Activated CD4-positive, alpha-beta memory T cell treated with anti-CD3 and anti-CD28 coated beads for 36 hours (primary cell): ENCODE results near the gene GFOD2. TPM values are rescaled to one million over a fixed set of nuclear protein-coding genes. Genes with fewer than 3 reads are reported as not detected.

Experiments used
- CTCF ChIA-PET: fragments of 350-600 bp; sonication (Branson Sonifier 250); formaldehyde crosslinking; loops from one replicate; lab custom pipeline; 2021; ENCODE audit warnings: antibody characterized with exemption, inconsistent platforms; lab: Charles Lee
- POLR2A ChIA-PET: fragments of 350-600 bp; sonication (Branson Sonifier 250); formaldehyde crosslinking; loops from one replicate; lab custom pipeline; 2021; ENCODE audit warnings: antibody characterized with exemption; lab: Charles Lee
- DNase-seq: peaks from one replicate; pipeline ENCODE4 v3.0.0-alpha.2; 2020
- H3K27ac Mint-ChIP-seq: one replicate; pipeline ENCODE4 v1.8.0; 2021; ENCODE audit warnings: mixed read lengths
- H3K27me3 Mint-ChIP-seq: one replicate; pipeline ENCODE4 v1.8.0; 2021; ENCODE audit warnings: mixed read lengths
- H3K36me3 Mint-ChIP-seq: one replicate; pipeline ENCODE4 v1.8.0; 2021; ENCODE audit warnings: mixed read lengths
- H3K4me1 Mint-ChIP-seq: one replicate; pipeline ENCODE4 v1.8.0; 2021; ENCODE audit warnings: low read depth, mixed read lengths
- H3K4me3 Mint-ChIP-seq: one replicate; pipeline ENCODE4 v1.8.0; 2021; ENCODE audit warnings: mild to moderate bottlenecking, mixed read lengths
- H3K9me3 Mint-ChIP-seq: one replicate; pipeline ENCODE4 v1.8.0; 2021; ENCODE audit warnings: mixed read lengths
- intact Hi-C: fragments of 100-400 bp; cut with micrococcal nuclease; formaldehyde crosslinking; loops from one replicate; pipeline ENCODE4 v1.15.1; 2023
- total RNA-seq, 2 experiments: library from RNA; stranded (reverse); gene quantifications; one replicate each; pipeline ENCODE4 v1.2.3, GENCODE V29; 2021

The GFOD2 gene, protein sequence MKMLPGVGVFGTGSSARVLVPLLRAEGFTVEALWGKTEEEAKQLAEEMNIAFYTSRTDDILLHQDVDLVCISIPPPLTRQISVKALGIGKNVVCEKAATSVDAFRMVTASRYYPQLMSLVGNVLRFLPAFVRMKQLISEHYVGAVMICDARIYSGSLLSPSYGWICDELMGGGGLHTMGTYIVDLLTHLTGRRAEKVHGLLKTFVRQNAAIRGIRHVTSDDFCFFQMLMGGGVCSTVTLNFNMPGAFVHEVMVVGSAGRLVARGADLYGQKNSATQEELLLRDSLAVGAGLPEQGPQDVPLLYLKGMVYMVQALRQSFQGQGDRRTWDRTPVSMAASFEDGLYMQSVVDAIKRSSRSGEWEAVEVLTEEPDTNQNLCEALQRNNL
- 10 to 100 TPM; 12.6 to 13.7 TPM for total RNA-seq

- peak; percentile 99 for DNase-seq
- peaks cover 35% of the 10 kb centered on the region for H3K4me1 Mint-ChIP-seq
- H3K27ac Mint-ChIP-seq: peak within 1 kb of the TSS; percentile 96
- H3K4me3 Mint-ChIP-seq: peak within 1 kb of the TSS; percentile 94
- no peaks in the 10 kb centered on the region for H3K27me3 Mint-ChIP-seq
- peaks cover 3% of the 10 kb centered on the region for H3K36me3 Mint-ChIP-seq
- ChIA-PET CTCF (interaction anchor here (0.7 to 3.2 kb wide), 13 partner anchors 10 to 238 kb away, joined by 3 to 12 read pairs (median 4); partner anchors contain the start of gene ATP6V0D1), POLR2A (interaction anchor here (0.6 to 2.3 kb wide), 12 partner anchors 10 to 689 kb away, joined by 3 to 14 read pairs (median 3); partner anchors contain the start of genes ACD, ATP6V0D1, CARMIL2 and PSMB10)
- intact Hi-C loops: loop anchor here (1.0 to 2.0 kb wide), 3 partner anchors 52 to 123 kb away; partner anchors contain the start of genes C16orf86, ENKD1, RANBP10 and THAP11
- H3K9me3 Mint-ChIP-seq: no peaks in the 10 kb centered on the region
Measured at GRCh38 chr16:67719048-67719777, at the start of gene GFOD2. Gene GFOD2, minus strand, starts transcription at chr16:67719316. Its CDS starts 33,601 bp downstream, at chr16:67685715.

DNA sequence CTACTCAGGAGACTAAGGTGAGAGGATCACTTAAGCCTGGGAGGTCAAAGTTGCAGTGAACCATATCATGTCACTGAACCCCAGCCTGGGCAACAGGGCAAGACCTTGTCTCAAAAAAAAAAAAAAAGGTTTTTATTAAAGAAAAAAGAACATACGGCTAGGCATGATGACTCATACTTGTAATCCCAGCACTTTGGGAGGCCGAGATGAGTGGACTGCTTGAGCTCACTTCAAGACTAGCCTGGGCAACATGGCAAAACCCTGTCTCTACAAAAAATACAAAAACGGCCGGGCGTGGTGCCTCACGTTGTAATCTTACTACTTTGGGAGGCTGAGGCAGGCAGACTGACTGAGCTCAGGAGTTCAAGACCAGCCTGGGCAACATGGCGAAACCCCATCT is 48.8 kb upstream of the GFOD2 start:
- CTCF ChIA-PET: interaction anchor here (1.3 kb wide), 1 partner anchor 49 kb away, joined by 4 read pairs; the partner anchor contains the start of gene GFOD2

GRCh38 chr16:67766291-67766690 is 47.2 kb upstream of the GFOD2 start:
- DNase-seq: no peak
- no peak overlapping the region for H3K4me3 Mint-ChIP-seq
- CTCF ChIA-PET: interaction anchor here (0.6 to 1.5 kb wide), 2 partner anchors 50 to 275 kb away, joined by 3 to 6 read pairs; no protein-coding TSS in a partner anchor
- H3K36me3 Mint-ChIP-seq: peaks cover 10% of the 10 kb centered on the region
- no peaks in the 10 kb centered on the region for H3K9me3 Mint-ChIP-seq
- POLR2A ChIA-PET: no interaction called here
- peaks cover 7% of the 10 kb centered on the region for H3K4me1 Mint-ChIP-seq
- intact Hi-C loops: no loop called here
- no peak overlapping the region for H3K27ac Mint-ChIP-seq
- no peaks in the 10 kb centered on the region for H3K27me3 Mint-ChIP-seq

More for the DNA sequence above, 48.8 kb upstream of the GFOD2 start:
- Mint-ChIP-seq H3K4me1 (peaks cover under 1% of the 10 kb centered on the region), H3K27me3 (no peaks in the 10 kb centered on the region), H3K9me3 (no peaks in the 10 kb centered on the region), H3K36me3 (peaks cover 16% of the 10 kb centered on the region), H3K4me3 (no peak overlapping the region), H3K27ac (no peak overlapping the region)
- intact Hi-C loops: no loop called here
- POLR2A ChIA-PET: no interaction called here
- no peak for DNase-seq

GRCh38 chr16:67764158-67764667 is 45.1 kb upstream of the GFOD2 start:
- ChIA-PET CTCF (no interaction called here), POLR2A (no interaction called here)
- Mint-ChIP-seq H3K9me3 (no peaks in the 10 kb centered on the region), H3K27me3 (no peaks in the 10 kb centered on the region), H3K4me1 (peaks cover 18% of the 10 kb centered on the region), H3K36me3 (peaks cover 6% of the 10 kb centered on the region), H3K4me3 (no peak overlapping the region), H3K27ac (no peak overlapping the region)
- DNase-seq: no peak
- intact Hi-C loops: no loop called here

DNA sequence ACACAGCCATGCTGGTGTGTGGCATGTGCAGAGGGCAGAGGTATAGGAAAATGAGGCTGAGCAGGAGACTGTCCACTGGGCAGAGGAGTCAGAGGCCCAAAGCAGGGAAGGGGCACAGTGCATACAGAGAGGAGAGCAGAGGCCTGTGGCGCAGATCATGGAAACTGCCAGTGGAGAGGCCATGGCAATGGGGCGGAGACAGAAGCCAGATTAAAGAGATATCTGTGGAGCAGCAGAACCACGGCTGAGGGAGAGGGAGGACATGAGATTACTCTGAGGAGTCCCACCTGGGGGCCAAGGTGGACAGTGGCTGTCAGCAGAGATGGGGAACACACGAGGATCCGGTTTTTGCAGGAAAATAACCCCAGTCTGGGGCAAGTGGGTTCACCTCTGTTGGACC is 44.0 kb upstream of the GFOD2 start:
- peaks cover 6% of the 10 kb centered on the region for H3K36me3 Mint-ChIP-seq
- H3K9me3 Mint-ChIP-seq: no peaks in the 10 kb centered on the region
- H3K27me3 Mint-ChIP-seq: no peaks in the 10 kb centered on the region
- intact Hi-C loops: no loop called here
- DNase-seq: no peak
- peaks cover 18% of the 10 kb centered on the region for H3K4me1 Mint-ChIP-seq
- ChIA-PET POLR2A (no interaction called here), CTCF (no interaction called here)
- no peak overlapping the region for H3K27ac Mint-ChIP-seq
- H3K4me3 Mint-ChIP-seq: no peak overlapping the region

- H3K9me3 Mint-ChIP-seq: no peaks in the 10 kb centered on the region
- peak overlapping the region; percentile 3 for H3K27ac Mint-ChIP-seq
- no peak overlapping the region for H3K4me3 Mint-ChIP-seq
- peaks cover 18% of the 10 kb centered on the region for H3K4me1 Mint-ChIP-seq
- ChIA-PET POLR2A (no interaction called here), CTCF (no interaction called here)
- no peaks in the 10 kb centered on the region for H3K27me3 Mint-ChIP-seq
- peaks cover 6% of the 10 kb centered on the region for H3K36me3 Mint-ChIP-seq
- intact Hi-C loops: no loop called here
- no peak for DNase-seq
Measured at GRCh38 chr16:67762385-67762784, 43.3 kb upstream of the GFOD2 start.

DNA sequence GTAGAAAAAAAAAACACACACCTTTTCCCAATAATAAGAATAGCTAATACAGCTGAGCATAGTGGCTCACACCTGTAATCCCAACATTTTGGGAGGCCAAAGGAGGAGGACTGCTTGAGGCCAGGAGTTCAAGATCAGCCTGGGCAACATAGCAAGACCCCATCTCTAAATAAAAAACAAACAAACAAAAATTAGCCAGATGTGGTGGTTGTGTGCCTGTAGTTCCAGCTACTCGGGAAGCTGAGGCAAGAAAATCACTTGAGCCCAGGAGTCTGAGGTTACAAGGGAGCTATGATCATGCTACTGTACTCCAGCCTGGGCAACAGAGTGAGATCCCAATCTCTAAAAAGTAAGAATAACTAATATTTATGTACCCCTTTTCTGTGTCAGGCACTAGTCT is 42.8 kb upstream of the GFOD2 start:
- peaks cover 18% of the 10 kb centered on the region for H3K4me1 Mint-ChIP-seq
- no peak overlapping the region for H3K4me3 Mint-ChIP-seq
- CTCF ChIA-PET: no interaction called here
- peaks cover 6% of the 10 kb centered on the region for H3K36me3 Mint-ChIP-seq
- no peak for DNase-seq
- H3K9me3 Mint-ChIP-seq: no peaks in the 10 kb centered on the region
- intact Hi-C loops: no loop called here
- no peaks in the 10 kb centered on the region for H3K27me3 Mint-ChIP-seq
- no peak overlapping the region for H3K27ac Mint-ChIP-seq
- POLR2A ChIA-PET: no interaction called here

DNA sequence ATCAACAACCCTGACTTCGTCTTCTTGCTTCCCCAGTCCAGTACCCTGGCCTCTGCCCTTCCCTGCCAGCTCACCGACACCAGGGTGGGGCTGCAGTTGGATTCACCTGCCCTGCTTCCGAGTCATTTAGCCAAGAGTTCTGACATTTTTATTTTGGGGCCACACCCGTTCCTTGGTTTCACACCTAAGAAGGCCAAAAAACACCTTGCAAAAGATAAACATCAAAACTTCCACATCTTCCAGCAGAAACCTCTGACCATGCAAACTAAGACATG is 41.8 kb upstream of the GFOD2 start:
- H3K27ac Mint-ChIP-seq: no peak overlapping the region

DNA sequence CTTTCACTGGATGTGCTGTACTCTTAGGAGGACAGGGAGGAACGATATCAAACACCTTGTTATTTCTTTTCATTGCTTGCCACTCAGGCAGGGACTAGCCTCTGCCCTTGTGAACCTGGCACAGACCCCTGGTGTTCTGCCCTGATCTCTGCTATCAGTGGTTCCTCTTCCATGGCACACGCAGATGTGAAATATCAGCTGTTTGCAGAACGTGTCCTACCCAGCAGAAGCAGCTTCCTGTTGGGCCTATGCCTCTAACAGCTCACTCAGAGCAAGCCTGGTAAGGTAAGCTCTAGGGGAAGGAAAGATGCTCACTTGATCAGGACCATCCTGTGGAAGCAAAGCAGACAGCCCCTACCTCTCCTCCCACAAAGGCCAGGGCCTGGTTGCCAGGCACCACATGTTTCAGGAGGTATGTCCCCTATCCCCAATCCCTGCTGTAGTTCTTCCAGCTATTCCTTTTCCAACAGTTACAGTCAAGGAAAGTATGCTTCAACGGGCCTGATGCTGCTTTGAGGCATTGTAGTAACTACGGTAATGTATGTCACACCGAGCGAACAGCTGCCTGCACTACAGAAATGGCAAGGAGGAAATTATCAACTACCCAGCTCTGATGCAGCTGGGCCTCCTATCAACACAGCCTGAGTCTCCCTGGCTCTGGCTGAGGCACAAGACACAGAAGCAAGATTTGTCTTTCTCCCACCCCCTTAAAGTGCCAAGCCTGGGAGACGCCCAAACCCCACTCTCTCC is 41.3 kb upstream of the GFOD2 start:
- Mint-ChIP-seq H3K9me3 (no peaks in the 10 kb centered on the region), H3K4me3 (no peak overlapping the region), H3K27ac (no peak overlapping the region), H3K27me3 (no peaks in the 10 kb centered on the region), H3K36me3 (peaks cover 3% of the 10 kb centered on the region), H3K4me1 (peaks cover 18% of the 10 kb centered on the region)
- no peak for DNase-seq
- ChIA-PET CTCF (interaction anchor here (0.6 to 1.4 kb wide), 2 partner anchors 158 to 168 kb away, joined by 3 read pairs; no protein-coding TSS in a partner anchor), POLR2A (interaction anchor here (0.6 kb wide), 1 partner anchor 548 kb away, joined by 3 read pairs; no protein-coding TSS in a partner anchor)
- intact Hi-C loops: no loop called here

More for the DNA sequence above, 41.8 kb upstream of the GFOD2 start:
- H3K4me3 Mint-ChIP-seq: no peak overlapping the region
- no peak for DNase-seq
- CTCF ChIA-PET: interaction anchor here (0.6 to 1.4 kb wide), 2 partner anchors 157 to 167 kb away, joined by 3 read pairs; no protein-coding TSS in a partner anchor
- H3K4me1 Mint-ChIP-seq: peaks cover 18% of the 10 kb centered on the region
- H3K27me3 Mint-ChIP-seq: no peaks in the 10 kb centered on the region
- H3K9me3 Mint-ChIP-seq: no peaks in the 10 kb centered on the region
- POLR2A ChIA-PET: interaction anchor here (0.6 kb wide), 1 partner anchor 549 kb away, joined by 3 read pairs; no protein-coding TSS in a partner anchor
- peaks cover 3% of the 10 kb centered on the region for H3K36me3 Mint-ChIP-seq
- intact Hi-C loops: no loop called here

GRCh38 chr16:67758966-67759365 is 39.9 kb upstream of the GFOD2 start:
- POLR2A ChIA-PET: no interaction called here
- Mint-ChIP-seq H3K27ac (no peak overlapping the region), H3K9me3 (no peaks in the 10 kb centered on the region), H3K36me3 (peaks cover 3% of the 10 kb centered on the region), H3K4me3 (no peak overlapping the region), H3K27me3 (no peaks in the 10 kb centered on the region), H3K4me1 (peaks cover 18% of the 10 kb centered on the region)
- intact Hi-C loops: no loop called here
- CTCF ChIA-PET: no interaction called here
- DNase-seq: no peak

DNA sequence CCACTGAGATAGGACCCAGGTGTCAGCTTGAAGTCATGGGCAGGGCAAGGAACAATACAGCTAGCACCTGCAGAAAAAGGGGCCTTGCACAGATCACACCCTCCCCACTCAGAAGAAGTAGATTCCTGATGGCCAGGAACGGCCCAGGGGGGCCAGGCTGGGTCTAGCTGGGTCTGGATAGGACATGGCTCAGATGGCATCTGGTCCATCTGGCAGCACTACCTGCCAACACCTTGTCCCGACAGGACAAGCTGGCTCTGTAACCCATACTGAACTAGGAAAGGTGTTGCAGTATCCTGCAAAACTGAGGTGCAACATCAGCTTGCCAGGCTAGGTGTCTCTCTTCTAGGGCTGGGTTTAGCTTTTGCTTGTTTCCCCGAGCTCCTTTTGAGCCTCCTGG is 38.9 kb upstream of the GFOD2 start:
- no peak for DNase-seq
- no peaks in the 10 kb centered on the region for H3K9me3 Mint-ChIP-seq

More for the DNA sequence above, 38.9 kb upstream of the GFOD2 start:
- no peak overlapping the region for H3K27ac Mint-ChIP-seq
- POLR2A ChIA-PET: no interaction called here
- intact Hi-C loops: no loop called here
- H3K27me3 Mint-ChIP-seq: no peaks in the 10 kb centered on the region
- CTCF ChIA-PET: interaction anchor here (1.0 kb wide), 1 partner anchor 19 kb away, joined by 4 read pairs; no protein-coding TSS in a partner anchor
- H3K4me1 Mint-ChIP-seq: peaks cover 17% of the 10 kb centered on the region
- H3K36me3 Mint-ChIP-seq: no peaks in the 10 kb centered on the region
- no peak overlapping the region for H3K4me3 Mint-ChIP-seq
